CD8-positive, alpha-beta memory T cell (primary cell): Measurements from ENCODE around the gene PGAP2. TPM values are rescaled to one million over a fixed set of nuclear protein-coding genes. Genes with fewer than 3 reads are reported as not detected.

Experiments
- CTCF ChIA-PET: fragments of 350-600 bp; sonication (Branson Sonifier 250); formaldehyde crosslinking; loops from one replicate; lab custom pipeline; 2021; ENCODE audit warnings: antibody characterized with exemption; lab: Charles Lee
- POLR2A ChIA-PET: fragments of 350-600 bp; sonication (Branson Sonifier 250); formaldehyde crosslinking; loops from one replicate; lab custom pipeline; 2021; ENCODE audit warnings: antibody characterized with exemption; lab: Charles Lee
- DNase-seq, 5 donors: peaks; one replicate each; pipeline versions ENCODE4 v3.0.0 to v3.0.0-alpha.2; 2020 to 2022; ENCODE audit warnings: mixed read lengths in 1 of 5
- H3K27ac ChIP-seq: one replicate; pipeline ENCODE4 v1.7.0; 2013; ENCODE audit warnings: low read depth, mild to moderate bottlenecking, low read length, moderate library complexity
- H3K27me3 ChIP-seq: 2 replicates; pipeline ENCODE4 v1.7.0; 2013; ENCODE audit warnings: low read length, mild to moderate bottlenecking; ENCODE audit not compliant: insufficient read depth, poor library complexity, severe bottlenecking
- H3K36me3 ChIP-seq: 2 replicates; pipeline ENCODE4 v1.7.0; 2013; ENCODE audit warnings: mild to moderate bottlenecking, low read length, moderate library complexity; ENCODE audit not compliant: insufficient read depth
- H3K4me1 ChIP-seq: 2 replicates; pipeline ENCODE4 v1.7.0; 2013; ENCODE audit warnings: mild to moderate bottlenecking, low read length, moderate library complexity; ENCODE audit not compliant: insufficient read depth
- H3K4me3 ChIP-seq: 2 replicates; pipeline ENCODE4 v1.7.0; 2013; ENCODE audit warnings: mild to moderate bottlenecking, low read length
- H3K9me3 ChIP-seq: 2 replicates; pipeline ENCODE4 v1.7.0; 2013; ENCODE audit warnings: mild to moderate bottlenecking, low read length
- H3K27ac Mint-ChIP-seq, 8 donors: one replicate each; pipeline ENCODE4 v1.8.0; 2020 to 2021; ENCODE audit warnings: mixed read lengths in 8 of 8, mild to moderate bottlenecking in 6 of 8, inconsistent platforms in 3 of 8, moderate library complexity in 3 of 8
- H3K27me3 Mint-ChIP-seq, 2 donors: one replicate each; pipeline ENCODE4 v1.8.0; 2020 to 2021; ENCODE audit warnings: mixed read lengths in 2 of 2, mild to moderate bottlenecking in 1 of 2, moderate library complexity in 1 of 2
- H3K36me3 Mint-ChIP-seq, 3 donors: one replicate each; pipeline ENCODE4 v1.8.0; 2020 to 2021; ENCODE audit warnings: mixed read lengths in 3 of 3, inconsistent platforms in 1 of 3, mild to moderate bottlenecking in 1 of 3
- H3K4me1 Mint-ChIP-seq, 3 donors: one replicate each; pipeline ENCODE4 v1.8.0; 2020 to 2021; ENCODE audit warnings: mixed read lengths in 3 of 3, inconsistent platforms in 1 of 3, mild to moderate bottlenecking in 1 of 3
- H3K4me3 Mint-ChIP-seq, 7 donors: one replicate each; pipeline ENCODE4 v1.8.0; 2020 to 2021; ENCODE audit warnings: mixed read lengths in 7 of 7, mild to moderate bottlenecking in 6 of 7, moderate library complexity in 4 of 7, inconsistent platforms in 2 of 7
- H3K9me3 Mint-ChIP-seq, 5 donors: one replicate each; pipeline ENCODE4 v1.8.0; 2020 to 2022; ENCODE audit warnings: mixed read lengths in 5 of 5, mild to moderate bottlenecking in 3 of 5, moderate library complexity in 2 of 5, inconsistent platforms in 1 of 5
- polyA plus RNA-seq: library from polyadenylated mRNA; unstranded; fragments of 300-500 nt; fragmentation: Illumina TruSeq; gene quantifications from one replicate; pipeline ENCODE4 v1.2.3, GENCODE V29; 2021
- total RNA-seq, 2 experiments: library from RNA; stranded (reverse); gene quantifications; one replicate each; pipeline ENCODE4 v1.2.3, GENCODE V29; 2021

The PGAP2 gene
- total and polyA plus RNA-seq, 3 experiments from 2014 or later, result 16.1 to 40.2 (median 38.9) TPM

GRCh38 chr11:3845670-3846069 lies 37.3 kb downstream of the PGAP2 start:
- Mint-ChIP-seq H3K9me3 (no peaks in the 10 kb centered on the region), H3K36me3 (peaks cover 0 to 4% (median 0%) of the 10 kb centered on the region in 3 donors), H3K27me3 (peaks cover 0 to 4% of the 10 kb centered on the region in 2 donors), H3K4me1 (peaks cover 12 to 22% (median 17%) of the 10 kb centered on the region in 3 donors), H3K27ac (peak overlapping the region in 2 of 8 donors; percentile 37 to 61), H3K4me3 (no peak overlapping the region)
- Histone ChIP-seq H3K4me3 (no peak overlapping the region), H3K4me1 (peaks cover 8% of the 10 kb centered on the region), H3K9me3 (no peaks in the 10 kb centered on the region), H3K27ac (no peak overlapping the region), H3K27me3 (no peaks in the 10 kb centered on the region), H3K36me3 (no peaks in the 10 kb centered on the region)
- CTCF ChIA-PET, result interaction anchor here (1.2 to 13.6 kb wide), 5 partner anchors 9 to 224 kb away, joined by 3 to 407 read pairs (median 4); partner anchors contain the start of gene STIM1
- POLR2A ChIA-PET, result no interaction called here
- no peak for DNase-seq

GRCh38 chr11:3849297-3849874 lies 41.0 kb downstream of the PGAP2 start:
- peak in 4 of 5 donors; percentile 32 to 63 (median 52) for DNase-seq
- no peaks in the 10 kb centered on the region for H3K9me3 Mint-ChIP-seq
- peak overlapping the region in 6 of 8 donors; percentile 27 to 83 (median 54) for H3K27ac Mint-ChIP-seq
- H3K27me3 ChIP-seq, result no peaks in the 10 kb centered on the region
- CTCF ChIA-PET, result interaction anchor here (0.7 to 13.6 kb wide), 38 partner anchors 11 to 256 kb away, joined by 3 to 407 read pairs (median 4); partner anchors contain the start of gene RHOG
- peak overlapping the region in 1 of 7 donors; percentile 58 for H3K4me3 Mint-ChIP-seq
- peaks cover 26 to 28% (median 28%) of the 10 kb centered on the region in 3 donors for H3K4me1 Mint-ChIP-seq
- no peaks in the 10 kb centered on the region for H3K36me3 ChIP-seq
- H3K4me1 ChIP-seq, result peaks cover 23% of the 10 kb centered on the region
- H3K36me3 Mint-ChIP-seq, result no peaks in the 10 kb centered on the region
- H3K27ac ChIP-seq, result no peak overlapping the region
- H3K27me3 Mint-ChIP-seq, result peaks cover 0 to 6% of the 10 kb centered on the region in 2 donors
- no peaks in the 10 kb centered on the region for H3K9me3 ChIP-seq
- H3K4me3 ChIP-seq, result no peak overlapping the region
- POLR2A ChIA-PET, result interaction anchor here (0.6 to 7.1 kb wide), 8 partner anchors 9 to 224 kb away, joined by 3 to 157 read pairs (median 3); partner anchors contain the start of gene RHOG

- H3K4me3 Mint-ChIP-seq, result peak overlapping the region in 6 of 7 donors; percentile 89 to 98 (median 92)
- H3K27ac Mint-ChIP-seq, result peak overlapping the region; percentile 98 to 100 (median 99)
- Histone ChIP-seq H3K4me1 (peaks cover 41% of the 10 kb centered on the region), H3K9me3 (no peaks in the 10 kb centered on the region), H3K4me3 (peak overlapping the region; percentile 84), H3K27me3 (no peaks in the 10 kb centered on the region), H3K36me3 (no peaks in the 10 kb centered on the region), H3K27ac (peak overlapping the region; percentile 86)
- H3K36me3 Mint-ChIP-seq, result peaks cover 0 to 17% (median 0%) of the 10 kb centered on the region in 3 donors
- H3K27me3 Mint-ChIP-seq, result peaks cover 0 to 3% of the 10 kb centered on the region in 2 donors
- H3K9me3 Mint-ChIP-seq, result no peaks in the 10 kb centered on the region
- DNase-seq, result no peak
- ChIA-PET POLR2A (interaction anchor here (1.2 to 7.1 kb wide), 3 partner anchors 9 to 51 kb away, joined by 3 to 157 read pairs (median 4); partner anchors contain the start of gene RHOG), CTCF (interaction anchor here (0.8 to 13.6 kb wide), 16 partner anchors 15 to 231 kb away, joined by 3 to 407 read pairs (median 25); partner anchors contain the start of genes PGAP2 and RHOG)
- peaks cover 52 to 57% (median 55%) of the 10 kb centered on the region in 3 donors for H3K4me1 Mint-ChIP-seq
Measured at GRCh38 chr11:3853545-3853842, 45.1 kb downstream of the PGAP2 start.

- peak overlapping the region; percentile 98 to 100 (median 99) for H3K27ac Mint-ChIP-seq
- H3K36me3 Mint-ChIP-seq, result peaks cover 0 to 17% (median 0%) of the 10 kb centered on the region in 3 donors
- H3K4me1 Mint-ChIP-seq, result peaks cover 56 to 61% (median 60%) of the 10 kb centered on the region in 3 donors
- H3K9me3 ChIP-seq, result no peaks in the 10 kb centered on the region
- ChIA-PET POLR2A (interaction anchor here (0.6 to 7.1 kb wide), 22 partner anchors 10 to 241 kb away, joined by 3 to 157 read pairs (median 4); partner anchors contain the start of genes NUP98, PGAP2 and RHOG), CTCF (interaction anchor here (0.8 to 13.6 kb wide), 62 partner anchors 8 to 333 kb away, joined by 3 to 407 read pairs (median 8); partner anchors contain the start of genes NUP98, PGAP2 and RHOG)
- H3K27ac ChIP-seq, result peak overlapping the region; percentile 86
- H3K27me3 Mint-ChIP-seq, result peaks cover 0 to 3% of the 10 kb centered on the region in 2 donors
- H3K9me3 Mint-ChIP-seq, result no peaks in the 10 kb centered on the region
- peak; percentile 44 to 82 (median 76) for DNase-seq
- H3K4me3 Mint-ChIP-seq, result peak overlapping the region; percentile 89 to 98 (median 92)
- no peaks in the 10 kb centered on the region for H3K36me3 ChIP-seq
- peaks cover 47% of the 10 kb centered on the region for H3K4me1 ChIP-seq
- no peaks in the 10 kb centered on the region for H3K27me3 ChIP-seq
- H3K4me3 ChIP-seq, result peak overlapping the region; percentile 84
Measured at GRCh38 chr11:3853899-3854659, 45.7 kb downstream of the PGAP2 start.

GRCh38 chr11:3854660-3854976 lies 46.3 kb downstream of the PGAP2 start:
- ChIA-PET CTCF (interaction anchor here (0.7 to 13.6 kb wide), 63 partner anchors 8 to 333 kb away, joined by 3 to 407 read pairs (median 7); partner anchors contain the start of genes NUP98, PGAP2 and RHOG), POLR2A (interaction anchor here (0.6 to 7.1 kb wide), 26 partner anchors 9 to 241 kb away, joined by 3 to 157 read pairs (median 4); partner anchors contain the start of genes NUP98, PGAP2 and RHOG)
- Mint-ChIP-seq H3K4me1 (peaks cover 57 to 62% (median 61%) of the 10 kb centered on the region in 3 donors), H3K36me3 (peaks cover 0 to 17% (median 0%) of the 10 kb centered on the region in 3 donors), H3K27me3 (peaks cover 0 to 3% of the 10 kb centered on the region in 2 donors), H3K4me3 (peak overlapping the region; percentile 89 to 98 (median 92)), H3K9me3 (no peaks in the 10 kb centered on the region), H3K27ac (peak overlapping the region; percentile 98 to 100 (median 99))
- Histone ChIP-seq H3K27ac (peak overlapping the region; percentile 86), H3K4me3 (peak overlapping the region; percentile 84), H3K9me3 (no peaks in the 10 kb centered on the region), H3K27me3 (no peaks in the 10 kb centered on the region), H3K36me3 (no peaks in the 10 kb centered on the region), H3K4me1 (peaks cover 52% of the 10 kb centered on the region)
- no peak for DNase-seq

- peak within 1 kb of the TSS; percentile 84 for H3K4me3 ChIP-seq
- peaks cover 58% of the 10 kb centered on the region for H3K4me1 ChIP-seq
- Mint-ChIP-seq H3K27ac (peak within 1 kb of the TSS; percentile 98 to 100 (median 99)), H3K27me3 (peaks cover 0 to 3% of the 10 kb centered on the region in 2 donors), H3K9me3 (no peaks in the 10 kb centered on the region), H3K36me3 (peaks cover 0 to 17% (median 0%) of the 10 kb centered on the region in 3 donors), H3K4me1 (peaks cover 63 to 68% (median 66%) of the 10 kb centered on the region in 3 donors), H3K4me3 (peak within 1 kb of the TSS; percentile 91 to 99 (median 93))
- H3K27me3 ChIP-seq, result no peaks in the 10 kb centered on the region
- peak within 1 kb of the TSS; percentile 86 for H3K27ac ChIP-seq
- DNase-seq, result peak; percentile 95 to 98 (median 97)
- ChIA-PET POLR2A (interaction anchor here (0.6 to 7.1 kb wide), 28 partner anchors 9 to 240 kb away, joined by 3 to 157 read pairs (median 4); partner anchors contain the start of genes NUP98, PGAP2 and RHOG), CTCF (interaction anchor here (0.6 to 13.6 kb wide), 66 partner anchors 9 to 332 kb away, joined by 3 to 407 read pairs (median 7); partner anchors contain the start of genes NUP98, PGAP2, RHOG and RRM1)
- no peaks in the 10 kb centered on the region for H3K36me3 ChIP-seq
- H3K9me3 ChIP-seq, result no peaks in the 10 kb centered on the region
Measured at GRCh38 chr11:3854977-3855807, 46.8 kb downstream of the PGAP2 start, which contains the start of gene STIM1. Gene STIM1 (plus strand): TSS chr11:3855664. CDS start chr11:3856271, 607 bp downstream.
